Adrenal gland (tissue), 5 donors: ENCODE measurements around the gene ZP3.

Experiments
- POLR2A ChIP-seq, 2 donors: fragments of 450-650 bp; IDR thresholded peaks; one replicate each; pipeline ENCODE4 v1.6.1; 2017; ENCODE audit warnings: antibody characterized with exemption in 2 of 2, mild to moderate bottlenecking in 2 of 2, moderate library complexity in 1 of 2
- TF ChIP-seq, protein P1 (sequence below), 6 experiments: fragments of 450-650 bp in 4 of 6; fragments of 200-600 bp in 2 of 6; sonication (generic) in 1 of 6; IDR thresholded peaks; 1 replicate in 5 of 6; 2 replicates in 1 of 6; pipeline versions ENCODE4 v1.5.1 to v1.8.0; 2016 to 2021; ENCODE audit warnings: antibody characterized with exemption in 6 of 6, mild to moderate bottlenecking in 2 of 6, moderate library complexity in 1 of 6
- donor health status: DM: no; HTN: no; CAD: no.

DNA sequence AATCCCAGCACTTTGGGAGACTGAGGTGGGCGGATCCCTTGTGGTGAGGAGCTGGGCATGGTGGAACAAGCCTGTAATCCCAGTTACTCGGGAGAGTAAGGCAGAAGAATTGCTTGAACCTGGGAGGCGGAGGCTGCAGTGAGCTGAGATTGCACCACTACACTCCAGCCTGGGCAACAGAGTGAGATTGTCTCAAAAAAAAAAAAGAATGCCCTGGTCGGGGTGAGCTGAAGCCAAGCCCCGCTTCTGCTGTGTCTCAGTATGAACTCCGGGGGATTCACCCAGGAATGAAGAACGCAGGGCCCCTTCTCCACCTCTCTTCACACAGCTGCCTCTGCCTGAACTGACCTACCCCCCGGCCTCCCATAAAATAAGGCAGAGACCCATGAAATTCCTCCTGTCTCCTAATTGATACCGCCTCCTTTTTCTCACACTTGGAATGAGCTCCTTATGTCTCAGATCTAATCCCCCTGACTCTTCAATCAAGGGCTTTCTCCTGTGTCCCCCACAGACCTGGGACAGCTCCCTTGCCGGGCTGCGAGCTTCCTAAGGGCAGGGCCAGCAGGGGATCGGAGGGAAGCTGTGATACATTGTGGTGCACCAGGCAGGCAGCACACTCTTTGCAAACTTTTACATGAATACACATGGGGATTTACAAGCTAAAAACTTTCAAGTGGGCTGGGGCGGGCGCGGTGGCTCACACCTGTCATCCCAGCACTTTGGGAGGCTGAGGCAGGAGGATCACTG is 911 bp upstream of the ZP3 start:
- TF ChIP-seq, protein P1, sequence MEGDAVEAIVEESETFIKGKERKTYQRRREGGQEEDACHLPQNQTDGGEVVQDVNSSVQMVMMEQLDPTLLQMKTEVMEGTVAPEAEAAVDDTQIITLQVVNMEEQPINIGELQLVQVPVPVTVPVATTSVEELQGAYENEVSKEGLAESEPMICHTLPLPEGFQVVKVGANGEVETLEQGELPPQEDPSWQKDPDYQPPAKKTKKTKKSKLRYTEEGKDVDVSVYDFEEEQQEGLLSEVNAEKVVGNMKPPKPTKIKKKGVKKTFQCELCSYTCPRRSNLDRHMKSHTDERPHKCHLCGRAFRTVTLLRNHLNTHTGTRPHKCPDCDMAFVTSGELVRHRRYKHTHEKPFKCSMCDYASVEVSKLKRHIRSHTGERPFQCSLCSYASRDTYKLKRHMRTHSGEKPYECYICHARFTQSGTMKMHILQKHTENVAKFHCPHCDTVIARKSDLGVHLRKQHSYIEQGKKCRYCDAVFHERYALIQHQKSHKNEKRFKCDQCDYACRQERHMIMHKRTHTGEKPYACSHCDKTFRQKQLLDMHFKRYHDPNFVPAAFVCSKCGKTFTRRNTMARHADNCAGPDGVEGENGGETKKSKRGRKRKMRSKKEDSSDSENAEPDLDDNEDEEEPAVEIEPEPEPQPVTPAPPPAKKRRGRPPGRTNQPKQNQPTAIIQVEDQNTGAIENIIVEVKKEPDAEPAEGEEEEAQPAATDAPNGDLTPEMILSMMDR (IDR thresholded peaks at IDR 0.05) = no peak
- TF ChIP-seq POLR2A (IDR thresholded peaks at IDR 0.05) = no peak
